ENCODE measurements around the gene PHLDB1.
A peak's percentile ranks its signal among the peaks of the same experiment; 100 is the strongest.
"Not testable (repeated sequence)": the region's sequence is repeated elsewhere in the genome, so short reads cannot be mapped to it uniquely, and the experiment has no call there.

PHLDB1 gene

GRCh38 chr11:118607401-118608359 is at the start of gene PHLDB1:
TSS of gene PHLDB1 (plus strand) at chr11:118607615. CDS start at chr11:118613837, 6,222 bp downstream.
- peak; percentile 31 for DNase-seq (ENCODE audit: low read depth)

DNA sequence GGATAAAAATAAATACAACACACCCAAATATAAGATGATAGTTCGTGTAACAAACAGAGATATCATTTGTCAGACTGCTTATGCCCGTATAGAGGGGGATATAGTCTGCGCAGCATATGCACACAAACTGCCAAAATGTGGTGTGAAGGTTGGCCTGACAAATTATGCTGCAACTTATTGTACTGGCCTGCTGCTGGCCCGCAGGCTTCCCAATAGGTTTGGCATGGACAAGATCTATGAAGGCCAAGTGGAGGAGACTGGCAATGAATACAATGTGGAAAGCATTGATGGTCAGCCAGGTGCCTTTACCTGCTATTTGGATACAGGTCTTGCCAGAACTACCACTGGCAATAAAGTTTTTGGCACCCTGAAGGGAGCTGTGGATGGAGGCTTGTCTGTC is 46.6 kb upstream of the PHLDB1 start:
- no peak for DNase-seq (ENCODE audit: low read depth)

DNA sequence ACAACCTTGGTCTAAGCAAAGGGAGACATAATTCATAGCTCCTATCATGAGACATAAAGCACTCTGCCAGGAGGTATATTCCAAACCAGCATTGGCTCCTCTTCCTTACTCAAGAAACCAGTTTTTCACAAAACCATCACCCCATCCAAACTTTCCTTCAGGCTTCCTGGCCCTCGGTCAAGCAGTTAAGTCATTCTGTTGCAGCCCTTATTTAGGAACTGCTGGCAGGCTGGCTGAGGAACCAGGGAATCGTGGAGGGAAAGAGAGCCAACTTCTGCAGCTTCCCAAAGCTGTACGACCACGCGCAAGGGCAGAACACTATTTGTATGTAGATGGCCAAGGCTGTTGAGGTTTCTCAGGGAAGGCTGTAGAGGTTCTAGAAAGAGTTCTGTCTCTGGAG is 42.4 kb upstream of the PHLDB1 start:
- DNase-seq (ENCODE audit: low read depth), result no peak

DNA sequence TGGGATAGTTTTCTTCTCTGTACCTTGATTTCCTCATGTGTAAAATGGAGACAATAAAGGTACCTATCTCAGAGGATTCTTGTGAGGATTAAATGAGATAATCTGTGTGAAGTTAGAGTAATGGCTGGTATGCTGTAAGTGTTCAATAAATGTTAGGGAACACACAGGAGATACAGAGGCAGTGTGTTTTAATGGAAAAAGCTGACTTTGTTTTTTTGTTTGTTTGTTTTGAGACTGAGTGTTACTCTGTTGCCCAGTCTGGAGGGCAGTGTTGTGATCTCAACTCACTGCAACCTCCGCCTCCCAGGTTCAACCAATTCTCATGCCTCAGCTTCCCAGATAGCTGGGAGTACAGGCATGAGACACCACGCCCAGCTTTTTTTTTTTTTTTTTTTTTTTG is 37.7 kb upstream of the PHLDB1 start:
- no peak for DNase-seq (ENCODE audit: low read depth)

GRCh38 chr11:118570787-118571186 is 36.6 kb upstream of the PHLDB1 start:
- no peak for DNase-seq (ENCODE audit: low read depth)

- not testable (repeated sequence) for DNase-seq (ENCODE audit: low read depth)
Observed at GRCh38 chr11:118571701-118572060, 35.7 kb upstream of the PHLDB1 start.

GRCh38 chr11:118572061-118572980 is 35.1 kb upstream of the PHLDB1 start, which contains the start of gene ARCN1:
TSS of gene ARCN1 (plus strand) at chr11:118572409. CDS start at chr11:118572548, 139 bp downstream.
- no peak for DNase-seq (ENCODE audit: low read depth)

DNA sequence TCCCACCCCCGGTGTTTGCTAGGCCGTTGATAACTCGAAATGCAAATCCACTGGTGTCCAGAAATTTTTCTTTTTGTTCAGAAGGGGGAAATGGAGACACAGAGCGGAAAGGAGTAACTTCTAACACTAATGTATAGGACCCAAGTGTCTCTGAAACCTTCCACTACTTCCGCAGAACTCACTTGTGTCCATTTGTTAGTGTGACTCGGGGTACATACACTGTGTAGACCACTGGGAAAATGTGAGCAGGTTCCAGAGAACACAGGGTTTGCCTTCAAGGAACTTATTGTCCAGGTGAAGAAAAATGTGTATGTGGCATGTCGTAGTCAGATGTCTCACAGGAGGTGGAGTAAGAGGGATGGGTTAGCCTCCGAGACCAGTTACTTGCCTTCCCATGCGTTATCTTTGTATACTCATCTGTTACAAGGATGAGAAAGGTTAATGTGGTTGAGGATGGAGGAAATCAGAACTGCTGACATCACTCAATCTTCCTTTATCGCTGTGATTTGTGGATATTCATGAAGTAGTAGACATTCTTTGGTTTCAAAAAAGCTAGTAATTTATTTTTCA is 34.3 kb upstream of the PHLDB1 start:
- no peak for DNase-seq (ENCODE audit: low read depth)

DNA sequence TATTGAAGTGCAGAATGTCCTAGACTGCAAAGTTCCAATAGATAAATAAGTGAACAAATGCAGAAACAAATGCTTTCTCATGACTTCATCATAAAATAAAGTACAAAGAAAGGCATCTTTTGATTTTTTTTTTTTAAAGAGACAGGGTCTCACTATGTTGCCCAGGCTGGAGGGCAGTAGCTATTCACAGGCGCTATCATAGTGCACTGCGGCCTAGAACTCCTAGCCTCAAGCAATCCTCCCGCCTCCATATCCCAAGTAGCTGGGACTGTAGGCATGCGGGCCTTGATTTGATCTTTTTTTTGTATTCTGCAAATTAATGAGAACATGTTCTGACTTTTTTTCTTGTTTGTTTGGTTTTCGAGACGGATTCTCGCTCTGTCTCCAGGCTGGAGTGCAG is 32.8 kb upstream of the PHLDB1 start:
- DNase-seq (ENCODE audit: low read depth), result no peak

DNA sequence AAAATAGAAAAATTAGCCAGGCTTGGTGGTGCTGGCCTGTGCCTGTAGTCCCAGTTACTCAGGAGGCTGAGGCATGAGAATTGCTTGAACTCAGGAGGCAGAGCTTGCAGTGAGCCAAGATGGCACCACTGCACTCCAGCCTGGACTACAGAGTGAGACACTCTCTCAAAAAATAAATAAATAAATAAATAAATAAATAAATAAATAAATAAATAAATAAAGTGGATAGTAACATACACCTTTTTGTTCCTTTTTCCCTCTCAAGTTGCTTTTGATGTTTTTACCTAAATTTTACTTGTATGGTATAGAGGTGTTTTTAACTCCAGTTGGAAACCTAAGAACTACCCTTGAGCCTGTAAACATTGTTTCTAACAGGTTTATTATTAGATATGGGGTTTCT is 29.4 kb upstream of the PHLDB1 start:
- not testable (repeated sequence) for DNase-seq (ENCODE audit: low read depth)

- DNase-seq (ENCODE audit: low read depth), result no peak
Observed at GRCh38 chr11:118581057-118581456, 26.4 kb upstream of the PHLDB1 start.

GRCh38 chr11:118587952-118588351 is 19.5 kb upstream of the PHLDB1 start:
- no peak for DNase-seq (ENCODE audit: low read depth)

DNA sequence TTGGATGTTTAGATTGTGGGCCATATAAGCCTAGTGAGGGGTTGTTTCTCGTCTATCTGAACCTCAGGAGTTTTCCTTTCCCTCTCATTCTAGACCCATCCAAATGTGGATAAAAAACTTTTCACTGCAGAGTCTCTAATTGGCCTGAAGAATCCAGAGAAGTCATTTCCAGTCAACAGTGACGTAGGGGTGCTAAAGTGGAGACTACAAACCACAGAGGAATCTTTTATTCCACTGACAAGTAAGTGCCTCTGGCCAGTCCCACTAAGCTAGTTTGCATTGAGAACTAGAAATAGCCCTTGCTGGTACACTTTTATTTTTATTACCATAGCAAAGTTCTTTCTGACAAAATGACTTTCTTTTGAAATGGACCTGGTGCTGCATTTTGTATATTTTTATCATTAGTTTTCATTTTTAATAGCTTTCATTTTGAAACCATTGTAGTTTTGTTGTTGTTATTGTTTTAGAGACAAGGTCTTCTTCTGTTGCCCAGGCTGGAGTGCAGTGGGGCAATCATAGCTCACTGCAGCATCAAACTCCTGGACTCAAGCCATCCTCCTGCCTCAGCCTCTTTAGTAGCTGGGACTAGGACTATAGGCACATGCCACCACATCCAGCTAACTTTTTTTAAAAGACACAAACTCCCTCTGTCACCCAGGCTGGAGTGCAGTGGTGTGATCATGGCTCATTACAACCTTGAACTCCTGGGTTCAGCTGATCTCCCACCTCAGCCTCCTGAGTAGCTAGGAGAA is 14.6 kb upstream of the PHLDB1 start:
- DNase-seq (ENCODE audit: low read depth), result no peak

GRCh38 chr11:118594984-118595383 is 12.4 kb upstream of the PHLDB1 start:
- not testable (repeated sequence) for DNase-seq (ENCODE audit: low read depth)

DNA sequence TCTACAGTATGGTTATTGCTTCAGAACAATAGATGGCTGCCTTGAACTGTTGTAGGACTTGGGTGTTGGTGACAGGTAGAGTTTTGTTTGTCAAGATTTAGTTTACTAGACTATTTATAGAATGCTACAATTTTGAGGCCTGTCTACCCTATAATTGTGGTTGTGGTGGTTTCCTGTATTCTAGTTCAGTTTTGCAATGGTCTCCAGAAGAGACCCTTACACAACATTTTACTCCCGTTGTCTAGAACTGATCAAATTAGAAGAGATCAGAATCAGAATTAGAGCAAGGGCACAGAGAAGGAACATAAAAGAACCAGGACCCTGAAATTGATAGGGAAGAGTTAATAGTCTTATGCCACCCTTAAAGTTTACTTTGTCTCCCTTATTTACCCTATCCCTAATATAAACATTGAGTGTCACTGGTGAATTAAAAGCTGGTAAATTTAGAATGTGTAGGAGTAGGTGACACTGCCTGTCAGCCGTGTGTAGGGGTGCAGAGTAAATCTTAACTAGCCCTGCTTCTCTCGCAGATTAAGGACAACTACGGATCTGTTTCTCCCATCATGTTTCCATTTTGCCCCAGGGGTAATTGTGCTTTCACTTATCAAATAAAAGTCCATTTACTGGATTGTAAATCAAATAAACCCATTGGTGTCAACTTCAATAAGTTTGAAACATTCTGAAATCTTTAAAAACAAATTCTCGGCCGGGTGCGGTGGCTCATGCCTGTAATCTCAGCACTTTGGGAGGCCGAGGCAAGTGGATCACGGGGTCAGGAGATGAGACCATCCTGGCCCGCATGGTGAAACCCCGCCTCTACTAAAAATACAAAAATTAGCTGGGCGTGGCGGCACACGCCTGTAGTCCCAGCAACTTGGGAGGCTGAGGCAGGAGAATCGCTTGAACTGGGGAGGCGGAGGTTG is 10.9 kb upstream of the PHLDB1 start:
- DNase-seq (ENCODE audit: low read depth), result no peak

- no peak for DNase-seq (ENCODE audit: low read depth)
Observed at GRCh38 chr11:118597556-118597955, 9.9 kb upstream of the PHLDB1 start.

GRCh38 chr11:118602331-118602730 is 5.1 kb upstream of the PHLDB1 start:
- no peak for DNase-seq (ENCODE audit: low read depth)

- not testable (repeated sequence) for DNase-seq (ENCODE audit: low read depth)
Observed at GRCh38 chr11:118603709-118604108, 3.7 kb upstream of the PHLDB1 start.

DNA sequence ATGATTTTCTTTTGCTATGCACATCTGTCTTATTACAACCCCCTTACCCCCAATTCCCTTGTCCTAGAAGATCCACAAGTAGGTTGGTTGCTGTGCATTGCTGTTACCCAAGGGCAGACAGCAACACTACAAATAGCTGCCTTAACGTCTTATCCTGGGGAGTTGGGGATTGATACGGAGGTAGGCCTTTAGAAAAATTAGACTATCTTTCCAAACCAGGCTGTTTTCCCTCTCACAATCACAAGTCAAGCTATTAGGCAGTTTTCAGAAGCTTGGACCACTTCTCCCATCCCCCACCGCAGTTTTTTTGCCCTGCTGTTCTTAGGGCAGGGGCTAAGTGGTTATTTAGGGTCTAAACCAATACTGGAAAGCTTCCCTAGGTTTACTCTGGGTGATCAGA is 2.8 kb upstream of the PHLDB1 start:
- no peak for DNase-seq (ENCODE audit: low read depth)

- DNase-seq (ENCODE audit: low read depth), result no peak
Observed at GRCh38 chr11:118605116-118605867, 2.1 kb upstream of the PHLDB1 start.

All from HS-27A (cell line).